HepG2 (cell line): ENCODE data around the gene CPED1. TPM values are rescaled to one million over a fixed set of nuclear protein-coding genes. Genes with fewer than 3 reads are reported as not detected.
"Not testable (repeated sequence)": the region's sequence is repeated elsewhere in the genome, so short reads cannot be mapped to it uniquely, and the experiment has no call there.

Source experiments
- ATAC-seq: fragments of 200-7000 bp; cut with Tn5 transposase; 3 replicates; pipeline ENCODE4 v1.9.1; 2020; ENCODE audit warnings: mild to moderate bottlenecking, moderate library complexity
- BruUV-seq: library from RNA; stranded (reverse); fragments of 400-500 nt; replicated peaks from 2 replicates; lab custom pipeline; 2021; lab: Mats Ljungman, UMichigan
- CTCF ChIA-PET: fragments of 300-600 bp; formaldehyde crosslinking; extraction: SDS; loops from one replicate; lab custom pipeline; 2021; ENCODE audit warnings: low total read pairs, inconsistent platforms, low intra/inter-chr PET ratio; lab: Yijun Ruan, JAX
- POLR2A ChIA-PET: fragments of 350-600 bp; sonication (Branson Sonifier 250); formaldehyde crosslinking; loops from one replicate; lab custom pipeline; 2020; ENCODE audit warnings: antibody characterized with exemption, inconsistent platforms; lab: Yijun Ruan, JAX
- DNase-seq: peaks from one replicate; pipeline ENCODE4 v3.0.0-alpha.2; 2015; ENCODE audit warnings: low spot score
- FAIRE-seq: peaks from 3 replicates; lab custom pipeline; 2011; peaks lifted over from hg19 to GRCh38; lab: Jason Lieb, UNC
- H2AFZ ChIP-seq: one replicate; pipeline ENCODE4 v1.6.1; 2011; ENCODE audit warnings: low read length, inconsistent platforms
- H3K27ac ChIP-seq: fragments of 300-600 bp; 3 replicates; pipeline ENCODE4 v1.8.0; 2011; ENCODE audit warnings: mixed run types, mild to moderate bottlenecking, mixed read lengths, low read length, inconsistent platforms; ENCODE audit not compliant: insufficient read depth; ENCODE audit errors: extremely low read length
- H3K27me3 ChIP-seq, 2 experiments: fragments of 200-600 bp in 1 of 2; 2 replicates in 1 of 2; 3 replicates in 1 of 2; pipeline versions ENCODE4 v1.6.0 to v1.8.0; 2011; ENCODE audit warnings: low read length in 2 of 2, mild to moderate bottlenecking in 2 of 2, moderate library complexity in 2 of 2, inconsistent platforms in 1 of 2; ENCODE audit not compliant: insufficient read depth in 2 of 2, control insufficient read depth in 1 of 2
- H3K36me3 ChIP-seq, 2 experiments: fragments of 200-600 bp in 1 of 2; replicated peaks in 1 of 2; 2 replicates in 1 of 2; 3 replicates in 1 of 2; pipeline versions ENCODE4 v1.5.1 to v1.8.0; 2011; ENCODE audit warnings: low read length in 2 of 2, inconsistent platforms in 1 of 2; ENCODE audit not compliant: insufficient read depth in 2 of 2, control insufficient read depth in 1 of 2
- H3K4me1 ChIP-seq: 2 replicates; pipeline ENCODE4 v1.5.1; 2012; ENCODE audit warnings: low read length, inconsistent platforms; ENCODE audit not compliant: insufficient read depth
- H3K4me2 ChIP-seq: 2 replicates; pipeline ENCODE4 v1.6.0; 2011; ENCODE audit warnings: low read depth, low read length, inconsistent platforms
- H3K4me3 ChIP-seq, 3 experiments: fragments of 200-600 bp in 1 of 3; sonication (generic), shearing (Covaris generic) in 1 of 3; replicated peaks in 1 of 3; 2 replicates each; pipeline ENCODE4 v1.5.1; 2011 to 2016; ENCODE audit warnings: low read length in 3 of 3, inconsistent platforms in 2 of 3, low read depth in 2 of 3, mild to moderate bottlenecking in 2 of 3, control low read depth in 1 of 3, mixed read lengths in 1 of 3; ENCODE audit not compliant: insufficient read depth in 1 of 3
- H3K79me2 ChIP-seq: one replicate; pipeline ENCODE4 v1.6.1; 2011; ENCODE audit warnings: low read length, inconsistent platforms; ENCODE audit not compliant: insufficient read depth
- H3K9ac ChIP-seq: 2 replicates; pipeline ENCODE4 v1.6.0; 2011; ENCODE audit warnings: mild to moderate bottlenecking, low read depth, low read length, inconsistent platforms; ENCODE audit not compliant: insufficient read depth
- H3K9me3 ChIP-seq: 2 replicates; pipeline ENCODE4 v1.5.1; 2012; ENCODE audit warnings: mild to moderate bottlenecking, low read length
- H4K20me1 ChIP-seq: 2 replicates; pipeline ENCODE4 v1.6.0; 2011; ENCODE audit warnings: inconsistent platforms, mild to moderate bottlenecking, low read length, moderate library complexity; ENCODE audit not compliant: insufficient read depth
- CEBPB ChIP-seq: IDR thresholded peaks from 2 replicates; pipeline ENCODE4 v1.6.1; 2011; ENCODE audit warnings: low read depth, low read length, improper control_type of control experiment, borderline replicate concordance
- ELF3 ChIP-seq: IDR thresholded peaks from 2 replicates; pipeline ENCODE4 v1.6.1; 2016; ENCODE audit warnings: missing genetic modification reagents, missing compliant biosample characterization
- GMEB2 ChIP-seq: IDR thresholded peaks from 2 replicates; pipeline ENCODE4 v1.6.1; 2016; ENCODE audit warnings: missing biosample characterization, missing genetic modification reagents, low read depth
- HDAC1 ChIP-seq: sonication (generic); formaldehyde crosslinking; IDR thresholded peaks from 2 replicates; pipeline ENCODE4 v1.5.1; 2020; ENCODE audit warnings: mild to moderate bottlenecking, missing genetic modification reagents
- MYNN ChIP-seq: sonication (generic); formaldehyde crosslinking; IDR thresholded peaks from 2 replicates; pipeline ENCODE4 v1.4.0; 2020; ENCODE audit warnings: mild to moderate bottlenecking, low read depth, missing genetic modification reagents
- NR2F2 ChIP-seq: IDR thresholded peaks from 2 replicates; pipeline ENCODE4 v1.6.1; 2012; ENCODE audit warnings: low read depth, inconsistent platforms, borderline replicate concordance
- PHF21A ChIP-seq: sonication (generic); formaldehyde crosslinking; IDR thresholded peaks from 2 replicates; pipeline ENCODE4 v1.5.0; 2020; ENCODE audit warnings: mild to moderate bottlenecking, missing genetic modification reagents
- RFX1 ChIP-seq: fragments of 450-650 bp; IDR thresholded peaks from 2 replicates; pipeline ENCODE4 v1.6.1; 2017
- SOX6 ChIP-seq, 2 experiments: fragments of 450-650 bp in 1 of 2; sonication (generic) in 1 of 2; formaldehyde crosslinking in 1 of 2; IDR thresholded peaks; 2 replicates each; pipeline versions ENCODE4 v1.4.0 to v1.6.1; 2017 to 2020; ENCODE audit warnings: antibody characterized with exemption in 1 of 2, mild to moderate bottlenecking in 1 of 2, missing genetic modification reagents in 1 of 2
- THRA ChIP-seq: sonication (generic); formaldehyde crosslinking; IDR thresholded peaks from 2 replicates; pipeline ENCODE4 v1.4.0; 2020; ENCODE audit warnings: missing genetic modification reagents, borderline replicate concordance
- TP53 ChIP-seq: sonication (generic); formaldehyde crosslinking; conservative IDR thresholded peaks from 2 replicates; pipeline ENCODE4 v1.4.0; 2020; ENCODE audit warnings: missing genetic modification reagents
- ZFP41 ChIP-seq: sonication (generic); formaldehyde crosslinking; IDR thresholded peaks from 2 replicates; pipeline ENCODE4 v1.4.0; 2020; ENCODE audit warnings: mild to moderate bottlenecking, missing genetic modification reagents, borderline replicate concordance
- ZFP90 ChIP-seq: sonication (generic); formaldehyde crosslinking; IDR thresholded peaks from 2 replicates; pipeline ENCODE4 v1.8.0; 2022; ENCODE audit warnings: missing genetic modification reagents, mild to moderate bottlenecking, inconsistent platforms, borderline replicate concordance
- ZNF780A ChIP-seq: sonication (generic); formaldehyde crosslinking; IDR thresholded peaks from 2 replicates; pipeline ENCODE4 v1.8.0; 2022; ENCODE audit warnings: mild to moderate bottlenecking, missing genetic modification reagents, moderate library complexity
- WGBS: methylation state at CpG from one replicate; pipeline ENCODE4 v1.1.6; 2017; ENCODE audit warnings: low lambda C conversion rate; 5-methylcytosine and 5-hydroxymethylcytosine counted together
- in situ Hi-C: cut with HindIII; loops from 2 replicates; pipeline ENCODE4 v1.10.0; 2017; ENCODE audit warnings: low pct_unique_long_range_greater_than_20kb; ENCODE audit not compliant: extremely low pct_ligation_motif_present
- intact Hi-C: fragments of 100-400 bp; cut with micrococcal nuclease; formaldehyde crosslinking; loops from one replicate; pipeline ENCODE4 v1.10.0; 2022; ENCODE audit not compliant: unreplicated experiment
- polyA plus RNA-seq, 8 experiments: library from polyadenylated mRNA; depleted of rRNA in 3 of 8; stranded (reverse) in 7 of 8; unstranded in 1 of 8; fragments of >200 nt; fragmentation: Illumina TruSeq in 4 of 8; extraction: Trizol in 4 of 8; gene quantifications; 2 replicates each; pipeline versions ENCODE4 v1.2.1 to v1.2.3, GENCODE V29; 2011 to 2016; ENCODE audit warnings: low read depth in 4 of 8, missing spikeins in 1 of 8, mixed read lengths in 1 of 8; ENCODE audit not compliant: insufficient read depth in 1 of 8
- total RNA-seq, 5 experiments: library from RNA; depleted of rRNA; stranded (reverse); fragments of >200 nt; fragmentation: Illumina TruSeq; extraction: Trizol; gene quantifications; 2 replicates each; pipeline ENCODE4 v1.2.3, GENCODE V29; 2016; ENCODE audit warnings: low read depth in 1 of 5

The CPED1 gene
- total and polyA plus RNA-seq, 2 of the 13 experiments (the other 11 are each of a cell fraction or from before 2014, with no cell fraction given) = 11.5 to 27.0 TPM

DNA sequence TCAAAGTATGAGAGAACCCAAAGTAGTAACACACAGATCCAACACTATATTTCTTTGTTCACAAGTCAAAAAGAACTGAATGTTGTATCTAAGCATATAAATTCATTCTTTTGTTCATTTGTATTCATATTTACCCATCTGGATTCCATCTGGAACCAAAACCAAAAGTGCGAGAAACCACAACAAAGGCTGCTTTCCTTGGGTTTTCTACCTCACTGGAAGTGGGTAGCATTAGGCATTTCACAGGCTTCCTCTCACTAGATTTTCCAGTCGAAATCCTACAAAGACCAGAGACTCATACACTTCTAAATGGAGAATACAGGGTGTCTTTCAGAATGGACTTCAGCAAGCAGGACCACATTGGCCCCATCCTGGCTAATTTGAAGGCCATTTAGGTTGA lies 230.5 kb downstream of the CPED1 start (continued):
- TF ChIP-seq ZFP90 (CRISPR knock-in tag) = no peak
- no peak for TF ChIP-seq ZNF780A
- no peak for TF ChIP-seq MYNN (CRISPR knock-in tag)
- no peak for TF ChIP-seq TP53 (CRISPR knock-in tag)
- no peak for TF ChIP-seq NR2F2
- no peak for TF ChIP-seq ELF3 (CRISPR knock-in tag)
- TF ChIP-seq RFX1 = no peak
- TF ChIP-seq HDAC1 (CRISPR knock-in tag) = no peak
- no peak for TF ChIP-seq GMEB2 (CRISPR knock-in tag)
- TF ChIP-seq THRA = no peak
- no peak for TF ChIP-seq SOX6 (IDR thresholded peaks at IDR 0.05)
- no peak for TF ChIP-seq SOX6 (CRISPR knock-in tag; IDR thresholded peaks at IDR 0.05)
- no peak for TF ChIP-seq PHF21A
- TF ChIP-seq ZFP41 (CRISPR knock-in tag) = no peak
- no peak for TF ChIP-seq CEBPB

- H3K4me3 ChIP-seq, BruUV-seq, H3K27ac ChIP-seq, in situ Hi-C loops, H3K9me3 ChIP-seq, H3K9ac ChIP-seq, H2AFZ ChIP-seq, CTCF ChIA-PET, H3K4me2 ChIP-seq, H3K79me2 ChIP-seq, intact Hi-C loops, POLR2A ChIA-PET, DNase-seq, FAIRE-seq, H3K4me1 ChIP-seq, H4K20me1 ChIP-seq, H3K27me3 ChIP-seq, ATAC-seq, H3K36me3 ChIP-seq: not testable (repeated sequence)
- 24% methylated on average over 2 of the region's 2 CpGs for WGBS
Observed at GRCh38 chr7:121221108-121221507, 232.6 kb downstream of the CPED1 start.
